Measurements from ENCODE around the gene KIF5A. TPM values are rescaled to one million over a fixed set of nuclear protein-coding genes. Genes with fewer than 3 reads are reported as not detected.

Gene KIF5A
- total RNA-seq, 2 donors from 2014 or later = 2.3 to 4.5 TPM

DNA sequence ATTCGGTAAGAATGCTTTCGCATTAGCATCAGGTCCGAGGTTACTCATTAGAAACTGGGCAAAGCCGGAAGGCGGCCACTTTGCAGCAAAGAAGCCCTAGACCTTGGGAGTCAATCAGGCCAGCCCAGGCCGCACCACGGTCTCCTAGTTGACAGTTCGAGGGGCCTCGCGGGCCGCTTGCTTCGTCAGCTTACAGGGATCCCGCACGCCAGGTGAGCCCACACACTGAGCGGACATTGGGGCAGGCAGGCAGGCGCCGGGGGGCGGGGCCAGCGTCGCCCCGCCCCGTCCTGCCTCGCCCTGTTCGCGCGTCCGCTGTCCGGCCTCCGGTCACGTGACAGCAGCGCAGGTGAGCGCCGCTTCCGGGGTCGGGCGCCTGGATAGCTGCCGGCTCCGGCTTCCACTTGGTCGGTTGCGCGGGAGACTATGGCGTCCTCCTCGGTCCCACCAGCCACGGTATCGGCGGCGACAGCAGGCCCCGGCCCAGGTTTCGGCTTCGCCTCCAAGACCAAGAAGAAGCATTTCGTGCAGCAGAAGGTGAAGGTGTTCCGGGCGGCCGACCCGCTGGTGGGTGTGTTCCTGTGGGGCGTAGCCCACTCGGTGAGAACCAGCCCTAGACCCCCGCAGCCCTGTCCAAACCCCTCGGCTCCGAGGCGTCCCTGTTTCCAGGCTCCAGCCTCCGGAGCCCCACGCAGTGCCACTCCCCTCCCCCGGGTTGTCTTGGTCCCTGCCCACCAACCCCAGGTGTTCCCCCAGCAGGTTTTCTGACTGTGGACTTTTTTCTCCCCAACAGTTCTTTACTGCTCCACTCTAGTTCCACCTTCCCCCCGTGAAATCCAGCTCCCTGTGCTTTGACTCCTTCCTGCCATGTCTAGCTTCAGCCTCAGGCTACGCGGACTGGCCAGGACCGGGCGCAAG, 41.3 kb downstream of the KIF5A start, which contains the start of gene PIP4K2C:
PIP4K2C (plus strand) TSS at position 329 of the 918 bp plus-strand sequence; CDS start at position 427, 98 bp downstream.
- Mint-ChIP-seq H3K27me3 (ENCODE audit: insufficient read depth) (peaks cover 3% of the 10 kb centered on the region), H3K36me3 (ENCODE audit: low read depth) (peaks cover 18% of the 10 kb centered on the region), H3K9me3 (no peaks in the 10 kb centered on the region), H3K27ac (peak within 1 kb of the TSS; percentile 94), H3K4me1 (peaks cover 27% of the 10 kb centered on the region), H3K4me3 (peak within 1 kb of the TSS; percentile 84)
- peak; percentile 99 for DNase-seq
- Histone ChIP-seq H3K4me3 (ENCODE audit: low read length) (peak within 1 kb of the TSS; percentile 97), H3K9ac (ENCODE audit: extremely low read depth, low read length, poor library complexity, severe bottlenecking) (peak within 1 kb of the TSS; percentile 50), H3K27me3 (ENCODE audit: control insufficient read depth, insufficient read depth, low read length, poor library complexity, severe bottlenecking) (peaks cover 21% of the 10 kb centered on the region), H3K9me3 (ENCODE audit: control insufficient read depth, low read length) (no peaks in the 10 kb centered on the region), H3K27ac (ENCODE audit: low read depth, low read length) (no peak within 1 kb of the TSS), H3K36me3 (ENCODE audit: control insufficient read depth, insufficient read depth, low read length) (peaks cover 18% of the 10 kb centered on the region), H3K4me1 (ENCODE audit: control insufficient read depth, insufficient read depth, low read length) (peaks cover 6% of the 10 kb centered on the region)
- TF ChIP-seq, protein P1, sequence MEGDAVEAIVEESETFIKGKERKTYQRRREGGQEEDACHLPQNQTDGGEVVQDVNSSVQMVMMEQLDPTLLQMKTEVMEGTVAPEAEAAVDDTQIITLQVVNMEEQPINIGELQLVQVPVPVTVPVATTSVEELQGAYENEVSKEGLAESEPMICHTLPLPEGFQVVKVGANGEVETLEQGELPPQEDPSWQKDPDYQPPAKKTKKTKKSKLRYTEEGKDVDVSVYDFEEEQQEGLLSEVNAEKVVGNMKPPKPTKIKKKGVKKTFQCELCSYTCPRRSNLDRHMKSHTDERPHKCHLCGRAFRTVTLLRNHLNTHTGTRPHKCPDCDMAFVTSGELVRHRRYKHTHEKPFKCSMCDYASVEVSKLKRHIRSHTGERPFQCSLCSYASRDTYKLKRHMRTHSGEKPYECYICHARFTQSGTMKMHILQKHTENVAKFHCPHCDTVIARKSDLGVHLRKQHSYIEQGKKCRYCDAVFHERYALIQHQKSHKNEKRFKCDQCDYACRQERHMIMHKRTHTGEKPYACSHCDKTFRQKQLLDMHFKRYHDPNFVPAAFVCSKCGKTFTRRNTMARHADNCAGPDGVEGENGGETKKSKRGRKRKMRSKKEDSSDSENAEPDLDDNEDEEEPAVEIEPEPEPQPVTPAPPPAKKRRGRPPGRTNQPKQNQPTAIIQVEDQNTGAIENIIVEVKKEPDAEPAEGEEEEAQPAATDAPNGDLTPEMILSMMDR (conservative IDR thresholded peaks at IDR 0.05) = no peak
- 1 to 4% methylated on average over 20 to 69 of the region's 69 CpGs for WGBS, 2 experiments (ENCODE audit: insufficient coverage in 1 of 2, insufficient read length in 1 of 2)

DNA sequence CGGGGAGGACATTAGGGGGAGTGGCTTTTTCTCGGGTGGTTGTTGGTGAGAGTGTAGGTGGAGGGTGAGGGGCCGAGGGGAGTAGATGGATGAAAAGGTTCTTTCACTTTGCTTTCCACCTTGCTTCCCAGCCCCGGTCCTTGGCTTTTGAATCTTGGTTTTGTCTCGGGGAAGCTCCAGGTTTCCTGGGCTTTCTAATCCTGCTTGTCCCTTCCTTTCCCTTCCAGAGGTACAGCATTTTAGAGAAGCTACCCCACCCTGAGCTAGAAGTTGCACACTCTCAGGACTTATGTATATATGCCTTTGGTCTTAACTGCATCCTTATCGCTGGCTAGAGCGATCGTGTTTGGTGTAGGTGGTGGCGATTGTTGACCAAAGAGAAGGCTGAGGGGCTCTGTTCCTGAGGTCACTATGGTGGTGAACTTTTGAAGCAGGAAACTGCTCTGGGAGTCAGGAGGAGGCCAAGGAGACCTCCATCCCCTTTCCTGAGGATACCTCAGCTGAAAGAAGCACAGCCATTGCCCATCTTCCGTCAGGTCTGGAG, 42.0 kb downstream of the KIF5A start:
- Mint-ChIP-seq H3K27ac (peak overlapping the region; percentile 94), H3K4me1 (peaks cover 27% of the 10 kb centered on the region), H3K36me3 (ENCODE audit: low read depth) (peaks cover 23% of the 10 kb centered on the region), H3K9me3 (no peaks in the 10 kb centered on the region), H3K4me3 (peak overlapping the region; percentile 84), H3K27me3 (ENCODE audit: insufficient read depth) (peaks cover 3% of the 10 kb centered on the region)
- 39 to 74% methylated on average over 7 to 9 of the region's 10 CpGs for WGBS, 2 experiments (ENCODE audit: insufficient coverage in 1 of 2, insufficient read length in 1 of 2)
- Histone ChIP-seq H3K27me3 (ENCODE audit: control insufficient read depth, insufficient read depth, low read length, poor library complexity, severe bottlenecking) (peaks cover 21% of the 10 kb centered on the region), H3K9me3 (ENCODE audit: control insufficient read depth, low read length) (no peaks in the 10 kb centered on the region), H3K36me3 (ENCODE audit: control insufficient read depth, insufficient read depth, low read length) (peaks cover 24% of the 10 kb centered on the region), H3K9ac (ENCODE audit: extremely low read depth, low read length, poor library complexity, severe bottlenecking) (peak overlapping the region; percentile 50), H3K4me3 (ENCODE audit: low read length) (peak overlapping the region; percentile 97), H3K4me1 (ENCODE audit: control insufficient read depth, insufficient read depth, low read length) (peaks cover 6% of the 10 kb centered on the region), H3K27ac (ENCODE audit: low read depth, low read length) (no peak overlapping the region)
- peak; percentile 50 for DNase-seq
- TF ChIP-seq, protein P1 (conservative IDR thresholded peaks at IDR 0.05) = no peak

DNA sequence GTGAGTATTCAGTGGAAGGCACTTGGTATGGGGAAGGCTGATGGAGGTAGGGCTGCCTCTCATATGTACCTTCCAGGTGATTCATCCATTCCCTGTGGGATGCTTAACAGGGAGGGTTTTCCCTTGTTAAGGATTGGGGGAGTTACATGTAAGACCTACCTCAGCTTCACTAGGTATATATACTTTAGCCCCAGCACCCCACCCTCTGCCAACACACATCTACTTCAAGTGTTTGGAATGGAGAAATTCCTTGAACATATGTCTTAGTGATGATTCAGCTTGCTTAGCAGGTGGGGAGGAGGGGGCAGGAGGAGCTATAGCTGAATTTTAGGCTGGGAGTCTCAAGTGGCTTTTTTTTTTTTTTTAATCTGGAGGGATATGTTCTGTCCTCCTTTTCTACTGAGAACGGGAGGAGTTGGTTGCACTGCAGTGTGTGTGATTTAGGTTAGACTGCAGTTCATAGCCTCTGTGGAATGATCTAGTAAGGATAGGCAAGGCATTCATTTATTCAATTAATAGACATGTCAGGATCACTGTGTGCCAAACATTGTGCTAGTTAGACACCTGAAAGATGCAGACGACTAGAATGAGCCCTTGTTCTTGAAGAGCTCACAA, 42.8 kb downstream of the KIF5A start:
- TF ChIP-seq, protein P1 (conservative IDR thresholded peaks at IDR 0.05) = no peak

More for the DNA sequence above, 42.8 kb downstream of the KIF5A start:
- H3K27me3 ChIP-seq (ENCODE audit: control insufficient read depth, insufficient read depth, low read length, poor library complexity, severe bottlenecking) = peaks cover 17% of the 10 kb centered on the region
- peak; percentile 36 for DNase-seq
- Mint-ChIP-seq H3K27ac (no peak overlapping the region), H3K27me3 (ENCODE audit: insufficient read depth) (peaks cover 3% of the 10 kb centered on the region), H3K9me3 (no peaks in the 10 kb centered on the region), H3K36me3 (ENCODE audit: low read depth) (peaks cover 31% of the 10 kb centered on the region), H3K4me3 (peak overlapping the region; percentile 84), H3K4me1 (peaks cover 27% of the 10 kb centered on the region)
- H3K4me3 ChIP-seq (ENCODE audit: low read length) = peak overlapping the region; percentile 97
- no peak overlapping the region for H3K9ac ChIP-seq (ENCODE audit: extremely low read depth, low read length, poor library complexity, severe bottlenecking)
- 76 to 82% methylated on average over 1 to 2 of the region's 2 CpGs for WGBS, 2 experiments (ENCODE audit: insufficient coverage in 1 of 2, insufficient read length in 1 of 2)
- no peak overlapping the region for H3K27ac ChIP-seq (ENCODE audit: low read depth, low read length)
- peaks cover 6% of the 10 kb centered on the region for H3K4me1 ChIP-seq (ENCODE audit: control insufficient read depth, insufficient read depth, low read length)
- no peaks in the 10 kb centered on the region for H3K9me3 ChIP-seq (ENCODE audit: control insufficient read depth, low read length)
- H3K36me3 ChIP-seq (ENCODE audit: control insufficient read depth, insufficient read depth, low read length) = peaks cover 30% of the 10 kb centered on the region

Measured in endodermal cell (in vitro differentiated cells).